HG02885 (cell line): ENCODE results near the gene ZMYM1.
"Not testable (repeated sequence)": the region's sequence is repeated elsewhere in the genome, so short reads cannot be mapped to it uniquely, and the experiment has no call there.

Source experiments
- ATAC-seq: cut with Tn5 transposase; IDR thresholded peaks from one replicate; pipeline ENCODE4 v1.9.1; 2021; ENCODE audit warnings: mild to moderate bottlenecking; ENCODE audit not compliant: unreplicated experiment, poor library complexity

The ZMYM1 gene

DNA sequence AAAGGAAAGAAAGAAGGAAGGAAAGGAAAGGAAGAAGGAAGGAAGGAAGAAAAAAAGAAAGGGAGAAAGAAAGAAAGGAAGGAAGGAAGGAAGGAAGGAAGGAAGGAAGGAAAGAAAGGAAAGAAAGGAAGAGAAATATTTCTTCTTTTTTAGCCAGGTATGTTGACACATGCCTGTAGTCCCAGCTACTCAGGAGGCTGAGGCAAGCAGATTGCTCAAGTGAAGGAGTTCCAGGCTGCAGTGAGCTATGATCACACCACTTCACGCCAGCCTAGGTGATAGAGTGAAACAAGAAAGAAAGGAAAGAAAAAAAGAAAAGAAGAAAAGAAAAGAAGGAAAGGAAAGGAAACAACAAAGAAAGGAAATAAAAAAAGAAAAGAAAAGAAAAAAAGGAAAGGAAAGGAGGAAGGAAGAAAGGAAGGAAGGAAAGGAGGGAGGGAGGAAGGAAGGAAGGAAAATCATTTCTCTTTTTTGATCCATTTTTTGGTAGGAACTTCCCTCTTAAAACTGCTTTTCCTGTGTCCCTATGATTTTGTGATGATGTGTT is 5.8 kb upstream of the ZMYM1 start:
- no peak for ATAC-seq

DNA sequence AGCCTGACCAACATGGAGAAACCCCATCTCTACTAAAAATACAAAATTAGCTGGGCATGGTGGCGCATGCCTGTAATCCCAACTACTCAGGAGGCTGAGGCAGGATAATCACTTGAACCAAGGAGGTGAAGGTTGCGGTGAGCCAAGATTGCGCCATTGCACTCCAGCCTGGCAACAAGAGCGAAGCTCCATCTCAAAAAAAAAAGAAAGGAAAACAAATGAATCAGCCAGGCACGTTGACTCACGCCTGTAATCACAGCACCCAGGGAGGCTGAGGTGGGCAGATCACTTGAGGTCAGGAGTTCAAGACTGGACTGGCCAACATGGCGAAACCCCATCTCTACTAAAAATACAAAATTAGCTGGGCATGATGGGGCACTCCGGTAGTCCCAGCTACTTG is 2.8 kb upstream of the ZMYM1 start:
- ATAC-seq, result not testable (repeated sequence)

DNA sequence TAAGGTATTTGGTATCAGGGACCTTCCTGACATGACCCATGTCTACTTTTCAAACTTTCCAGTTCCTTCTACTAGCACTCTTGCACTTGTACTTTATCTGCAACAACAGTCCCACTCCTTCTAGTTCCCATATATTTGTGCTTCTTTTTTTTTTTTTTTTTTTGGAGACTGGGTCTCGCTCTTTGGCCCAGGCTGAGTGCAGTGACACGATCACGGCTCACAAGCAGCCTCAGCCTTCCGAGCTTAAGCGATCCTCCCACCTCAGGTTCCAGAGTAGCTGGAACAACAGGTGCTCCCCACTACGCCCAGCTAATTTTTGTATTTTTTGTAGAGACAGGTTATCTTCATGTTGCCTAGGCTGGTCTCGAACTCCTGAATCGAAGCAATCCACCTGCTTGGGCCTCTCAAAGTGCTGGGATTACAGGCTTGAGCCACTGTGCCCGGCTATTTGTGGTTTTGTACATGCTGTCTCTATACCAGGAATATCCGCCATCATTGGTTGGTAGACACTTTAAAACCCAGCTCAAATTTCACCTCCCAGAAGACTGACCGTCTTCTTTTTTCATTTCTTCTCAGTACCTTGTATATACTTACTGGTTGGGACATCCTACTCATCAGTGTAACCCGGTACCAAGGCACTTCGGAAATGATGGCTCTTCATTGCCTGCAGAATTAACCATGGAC is 1.1 kb downstream of the ZMYM1 start:
- no peak for ATAC-seq

DNA sequence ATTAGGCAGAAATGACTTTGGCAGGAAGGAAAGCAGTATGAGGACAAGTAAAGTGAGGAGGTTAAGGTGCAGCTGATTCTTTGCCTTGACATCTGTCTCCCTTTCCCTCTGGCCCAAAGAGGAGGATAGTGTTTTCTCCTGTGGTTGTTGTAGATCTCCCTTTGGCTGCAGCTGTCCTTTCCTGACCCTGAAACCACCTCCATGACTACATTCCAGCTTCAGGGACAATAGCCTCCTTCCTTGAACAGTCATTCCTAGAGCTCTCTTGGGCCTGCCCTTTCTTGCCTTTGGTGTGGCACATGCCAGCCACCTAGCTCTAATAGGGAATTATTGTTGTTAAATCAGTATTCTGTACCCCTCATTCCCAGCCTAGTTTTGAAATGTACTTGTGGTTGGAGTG is 6.2 kb downstream of the ZMYM1 start:
- ATAC-seq, result no peak

DNA sequence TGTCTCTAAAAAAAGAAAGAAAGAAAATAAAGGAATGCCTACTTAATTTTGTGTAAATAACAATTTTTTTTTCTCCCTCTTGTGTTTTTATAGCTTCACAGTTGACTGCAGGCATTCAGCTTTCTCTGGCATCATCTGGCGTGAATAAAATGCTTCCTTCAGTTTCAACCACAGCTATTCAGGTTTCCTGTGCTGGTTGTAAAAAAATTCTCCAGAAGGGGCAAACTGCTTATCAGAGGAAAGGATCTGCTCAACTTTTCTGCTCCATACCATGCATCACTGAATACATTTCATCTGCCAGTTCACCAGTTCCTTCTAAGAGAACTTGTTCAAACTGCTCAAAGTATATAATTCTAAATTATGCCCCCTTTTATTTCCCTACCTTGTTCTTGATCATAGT is 18.0 kb downstream of the ZMYM1 start:
- no peak for ATAC-seq

DNA sequence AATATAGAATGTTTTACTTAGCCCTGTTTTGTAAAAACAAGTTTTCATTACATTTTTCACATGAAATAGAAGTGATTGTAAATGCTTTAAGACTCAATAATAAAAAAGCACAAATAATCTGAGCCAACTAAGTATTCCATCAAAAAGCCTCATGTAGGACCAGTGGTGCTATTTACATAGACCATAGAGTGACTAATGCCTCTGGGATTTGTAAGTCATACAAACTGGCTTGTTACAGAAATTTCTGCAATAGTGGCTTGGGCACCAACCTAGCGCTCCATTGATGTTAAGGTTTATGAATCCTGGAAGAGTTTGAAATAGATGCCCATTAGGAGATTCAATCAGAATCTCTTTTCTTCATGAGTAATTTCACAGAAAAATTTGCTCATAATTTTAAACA is 31.9 kb downstream of the ZMYM1 start:
- ATAC-seq, result no peak

DNA sequence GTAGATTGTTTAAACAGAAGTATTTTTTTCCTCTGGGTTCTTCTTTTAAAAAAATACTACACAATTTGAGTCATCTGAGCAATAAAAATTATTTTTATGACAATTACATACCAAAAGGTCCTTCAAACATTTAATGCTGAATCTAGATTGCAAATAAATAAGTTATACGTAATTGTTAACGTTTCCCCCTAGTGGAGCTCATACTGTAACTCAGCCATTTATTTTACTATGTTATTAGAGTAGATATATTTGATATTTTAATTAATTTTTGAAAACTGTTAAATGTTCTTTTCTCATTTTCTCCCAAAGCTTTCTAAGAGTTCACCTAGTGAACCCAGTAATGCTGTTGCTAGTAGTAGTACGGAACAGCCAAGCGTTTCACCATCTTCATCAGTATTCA is 33.5 kb downstream of the ZMYM1 start:
- no peak for ATAC-seq

DNA sequence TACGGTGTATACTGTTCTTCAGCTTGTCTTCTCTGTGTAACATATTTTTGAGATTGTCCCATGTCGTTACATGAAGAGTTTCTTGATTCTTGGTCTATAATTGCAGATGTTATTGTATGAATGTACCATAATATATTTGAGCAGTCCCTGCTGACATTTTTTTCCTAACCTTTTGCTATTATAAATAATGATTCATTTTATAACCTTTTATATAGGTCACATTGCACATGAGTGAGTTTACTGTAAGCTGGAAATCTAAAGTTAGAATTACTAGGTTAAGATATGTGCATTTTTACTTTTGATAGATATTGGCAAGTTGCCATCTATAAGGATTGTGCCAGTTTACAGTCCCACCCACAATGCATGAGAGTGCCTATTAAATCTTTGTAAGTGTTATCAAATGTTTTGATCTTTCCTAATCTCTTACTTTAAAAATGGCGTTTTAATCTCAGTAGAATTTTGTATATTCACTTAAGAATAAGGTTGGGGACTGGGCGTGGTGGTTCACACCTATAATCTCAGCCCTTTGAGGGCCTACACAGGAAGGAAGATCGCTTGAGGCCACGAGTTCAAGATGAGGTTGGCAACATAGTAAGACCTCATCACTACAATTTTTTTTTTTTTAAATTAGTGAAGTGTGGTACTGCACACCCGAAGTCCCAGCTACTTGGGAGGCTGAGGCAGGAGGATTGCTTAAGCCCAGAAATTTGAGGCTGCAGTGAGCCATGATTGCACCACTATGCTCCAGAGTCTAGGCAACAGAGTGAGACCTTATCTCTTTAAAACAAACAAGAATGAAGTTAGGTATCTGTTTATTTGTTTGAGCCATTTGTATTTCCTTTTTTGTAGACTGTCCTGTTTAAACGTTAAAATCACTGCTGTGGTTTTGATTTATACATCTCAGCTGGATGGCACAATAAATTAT is 36.5 kb downstream of the ZMYM1 start:
- ATAC-seq, result no peak

DNA sequence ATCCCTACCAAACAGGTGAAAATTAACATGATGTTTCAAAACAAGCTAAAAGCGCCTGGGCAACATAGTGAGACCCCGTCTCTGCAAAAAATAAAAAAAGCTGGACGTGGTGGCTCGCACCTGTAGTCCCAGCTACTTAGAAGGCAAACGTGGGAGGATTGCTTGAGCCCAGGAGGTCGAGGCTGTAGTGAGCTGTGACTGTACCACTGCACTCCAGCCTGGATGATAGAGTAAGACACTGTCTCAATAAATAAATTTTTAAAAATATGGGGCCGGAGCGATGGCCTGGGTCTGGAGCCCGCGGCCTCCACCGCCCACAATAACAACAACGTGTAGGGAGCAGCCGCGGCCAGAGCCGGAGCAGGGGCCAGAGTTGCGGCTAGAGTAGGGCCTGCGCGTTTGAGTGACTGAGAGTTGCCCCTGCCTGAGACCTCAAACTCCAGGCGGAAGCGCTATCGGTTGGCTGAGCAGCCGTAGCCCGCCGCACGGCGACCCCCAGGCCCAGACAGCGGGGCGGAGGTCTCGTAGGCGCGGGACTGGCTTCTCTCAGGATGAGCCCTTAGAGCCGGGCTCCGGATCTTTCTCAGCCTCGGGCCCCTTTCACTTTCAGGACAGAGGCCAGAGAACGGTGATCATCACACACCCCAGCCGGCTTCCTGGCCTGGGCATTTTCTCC is 41.4 kb downstream of the ZMYM1 start:
- ATAC-seq, result no peak

DNA sequence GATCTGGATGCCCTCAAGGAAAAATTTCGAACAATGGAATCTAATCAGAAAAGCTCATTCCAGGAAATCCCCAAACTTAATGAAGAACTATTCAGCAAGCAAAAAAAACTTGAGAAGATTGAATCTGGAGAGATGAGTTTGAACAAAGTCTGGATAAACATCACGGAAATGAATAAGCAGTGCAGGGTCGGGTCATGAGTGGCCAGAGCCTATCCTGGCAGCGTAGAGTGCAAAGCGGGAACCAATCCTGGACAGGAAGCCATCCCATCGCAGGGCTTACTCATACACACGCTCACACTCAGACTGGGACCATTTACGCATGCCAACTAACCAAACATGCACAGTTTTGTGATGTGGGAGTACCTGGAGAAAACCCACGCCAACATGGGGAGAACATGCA is 43.1 kb downstream of the ZMYM1 start:
- no peak for ATAC-seq

DNA sequence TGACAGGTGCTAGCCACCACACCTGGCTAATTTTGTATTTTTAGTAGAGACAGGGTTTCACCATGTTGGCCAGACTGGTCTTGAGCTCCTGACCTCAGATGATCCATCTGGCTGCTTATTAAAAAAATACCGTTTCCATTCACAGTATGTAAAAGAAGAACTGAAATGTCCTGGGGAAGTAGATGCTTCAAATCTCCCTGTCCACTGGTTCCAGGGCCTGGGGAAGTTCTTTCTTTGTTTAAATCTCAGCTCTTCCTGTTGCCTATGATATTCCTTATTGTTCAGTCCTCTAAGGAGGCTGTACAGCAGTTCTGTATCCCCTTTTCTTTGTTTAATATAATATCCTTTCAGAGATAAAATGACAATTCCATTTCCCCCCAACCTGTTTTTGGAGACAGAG is 47.4 kb downstream of the ZMYM1 start:
- ATAC-seq, result no peak

DNA sequence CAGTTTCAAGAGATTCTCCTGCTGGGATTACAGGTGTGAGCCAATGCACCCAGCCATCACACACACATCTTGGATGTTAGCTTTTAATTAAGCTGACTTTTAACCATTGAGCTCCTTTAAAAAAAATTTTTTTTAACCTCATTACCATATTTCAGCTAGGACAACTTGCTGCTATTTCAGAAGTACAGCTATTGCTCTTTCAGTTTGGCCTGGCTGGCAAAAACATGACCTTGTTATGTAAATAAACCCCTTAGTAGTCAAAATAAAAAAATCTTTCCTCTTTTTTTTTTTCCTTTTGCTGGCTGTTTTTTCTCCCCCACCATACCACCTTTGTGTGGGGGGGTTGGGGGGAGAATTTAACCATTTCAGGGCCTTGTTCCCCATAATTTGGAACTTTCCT is 49.9 kb downstream of the ZMYM1 start:
- ATAC-seq, result no peak

DNA sequence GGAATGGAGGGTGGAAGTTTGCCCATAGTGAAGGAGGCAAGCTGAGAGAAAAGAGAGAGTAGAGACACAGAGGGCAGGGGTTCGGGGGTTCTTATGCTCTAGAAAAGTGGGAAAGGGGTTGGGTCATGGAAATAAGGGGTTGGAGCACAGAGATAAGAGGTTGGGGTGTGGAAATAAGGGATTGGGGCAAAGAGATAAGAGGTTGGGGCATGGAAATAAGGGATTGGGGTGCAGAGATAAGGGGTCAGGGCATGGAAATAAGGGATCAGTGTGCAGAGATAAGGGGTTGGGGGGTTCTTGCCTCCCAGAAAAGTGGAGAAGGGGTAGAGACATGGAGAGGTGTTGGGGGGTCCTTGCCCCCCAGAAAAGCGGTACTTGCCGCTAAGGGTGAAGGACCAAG is 57.6 kb downstream of the ZMYM1 start:
- no peak for ATAC-seq

DNA sequence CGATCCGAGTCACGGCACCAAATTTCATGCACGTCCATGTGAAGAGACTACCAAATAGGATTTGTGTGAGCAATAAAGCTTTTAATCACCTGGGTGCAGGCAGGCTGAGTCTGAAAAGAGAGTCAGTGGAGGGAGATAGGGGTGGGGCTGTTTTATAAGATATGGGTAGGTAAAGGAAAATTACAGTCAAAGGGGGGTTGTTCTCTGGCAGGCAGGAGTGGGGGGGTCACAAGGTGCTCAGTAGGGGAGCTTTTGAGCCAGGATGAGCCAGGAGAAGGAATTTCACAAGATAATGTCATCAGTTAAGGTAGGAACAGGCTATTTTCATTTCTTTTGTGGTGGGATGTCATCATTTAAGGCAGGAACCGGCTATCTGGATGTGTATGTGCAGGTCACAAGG is 58.4 kb downstream of the ZMYM1 start:
- ATAC-seq, result not testable (repeated sequence)

DNA sequence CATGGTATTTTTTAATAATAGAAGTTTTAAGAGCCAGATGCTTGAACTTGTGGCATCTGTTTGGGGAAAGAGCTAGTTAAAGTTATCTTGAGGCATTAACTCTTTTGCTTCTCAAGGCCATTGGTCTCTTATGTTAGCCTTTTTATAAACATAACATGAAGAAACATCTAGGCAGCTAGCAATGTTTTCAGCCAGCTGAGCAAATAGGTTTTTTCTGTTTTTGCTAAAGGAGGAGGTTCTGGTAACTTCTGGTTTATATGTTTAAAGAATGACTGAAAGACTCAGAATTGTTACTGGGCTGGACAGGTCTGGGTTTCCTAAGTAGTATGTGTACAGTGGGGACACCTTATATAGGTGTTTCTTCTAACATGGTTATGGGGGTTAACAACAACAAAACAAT is 63.1 kb downstream of the ZMYM1 start:
- not testable (repeated sequence) for ATAC-seq

DNA sequence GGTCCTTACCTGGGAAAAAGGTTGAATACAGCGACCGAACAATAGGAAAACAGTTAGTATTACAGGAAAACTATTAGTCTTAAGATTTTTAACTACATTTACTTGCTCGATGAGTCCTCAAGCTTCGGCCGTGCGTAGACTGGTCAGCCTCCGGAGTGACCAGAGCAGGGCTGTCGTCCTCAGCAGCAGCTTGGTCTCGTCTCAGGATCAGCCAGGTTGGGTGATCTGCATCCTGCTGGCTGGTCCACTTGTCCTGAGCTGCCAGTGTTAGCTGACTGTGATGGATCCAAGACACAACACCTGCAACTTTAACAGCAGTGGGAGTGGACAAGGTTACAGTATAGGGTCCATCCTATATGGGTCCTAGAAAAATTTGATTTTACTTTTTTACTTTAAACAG is 63.5 kb downstream of the ZMYM1 start:
- not testable (repeated sequence) for ATAC-seq

DNA sequence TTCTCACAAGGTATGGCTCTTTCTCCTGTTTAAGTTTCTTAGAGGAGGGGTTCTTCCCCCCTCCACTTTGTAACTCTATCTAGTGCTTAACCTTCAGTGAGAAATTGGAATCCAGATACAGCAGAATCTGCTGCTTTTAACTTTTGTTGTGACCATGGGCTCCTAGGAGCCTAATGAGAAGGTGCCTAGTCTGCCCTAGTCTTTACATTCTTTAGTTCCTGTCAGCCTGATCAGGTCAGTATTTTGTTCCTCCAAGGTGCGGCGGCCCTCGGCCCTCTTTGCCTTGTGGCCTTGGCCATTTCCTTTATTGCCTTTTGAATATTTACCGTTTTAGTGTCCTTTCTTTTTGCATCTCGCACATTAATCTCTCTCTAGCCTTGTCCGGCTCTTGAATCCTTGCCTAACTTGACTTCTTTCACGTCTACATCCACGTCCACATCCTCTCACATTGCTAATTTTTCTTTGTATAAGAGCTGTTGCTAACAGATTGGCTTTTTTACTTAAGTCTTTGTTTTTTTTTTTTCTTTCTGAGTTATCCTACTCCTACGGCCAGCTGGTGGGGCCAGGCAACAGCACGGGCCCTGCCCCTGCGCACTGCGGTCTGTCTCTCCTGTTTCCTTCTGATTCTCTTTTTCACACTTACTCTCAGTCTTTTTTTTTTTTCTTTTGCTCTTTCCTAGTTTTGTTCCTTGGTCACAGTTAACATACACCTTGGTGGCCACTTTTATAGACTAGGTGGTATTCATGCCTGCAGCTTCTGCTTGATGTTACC is 64.7 kb downstream of the ZMYM1 start:
- ATAC-seq, result no peak

DNA sequence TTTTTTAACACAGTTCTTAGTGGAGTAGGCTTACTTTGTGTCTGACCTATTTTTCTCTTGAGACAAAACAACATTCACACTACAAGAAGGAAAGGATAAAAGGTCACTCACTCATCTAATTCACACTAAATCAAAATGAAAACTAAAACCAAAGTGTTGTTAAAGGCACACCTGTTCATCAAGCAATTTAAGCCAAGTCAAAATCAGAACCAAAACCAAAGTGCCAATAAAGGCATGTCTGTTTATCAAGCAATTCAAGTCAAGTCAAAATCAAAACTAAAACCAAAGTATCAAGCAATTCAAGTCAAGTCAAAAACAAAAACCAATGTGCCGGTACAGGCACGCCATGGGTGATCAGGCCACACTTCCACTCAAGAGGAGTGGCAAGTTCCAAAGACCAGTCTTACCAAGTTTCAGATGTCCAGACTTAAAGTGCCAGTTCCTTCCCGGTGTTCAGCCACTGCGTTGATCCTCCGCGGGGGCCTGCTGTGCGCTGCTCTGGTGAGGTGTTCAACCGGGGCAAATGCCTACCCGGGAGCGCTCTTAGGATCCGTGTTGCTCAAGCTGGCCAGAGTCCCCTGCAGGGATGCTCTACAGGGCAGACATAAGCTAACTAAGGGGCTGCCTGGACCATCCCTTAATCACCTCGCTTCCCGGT is 66.8 kb downstream of the ZMYM1 start:
- not testable (repeated sequence) for ATAC-seq

DNA sequence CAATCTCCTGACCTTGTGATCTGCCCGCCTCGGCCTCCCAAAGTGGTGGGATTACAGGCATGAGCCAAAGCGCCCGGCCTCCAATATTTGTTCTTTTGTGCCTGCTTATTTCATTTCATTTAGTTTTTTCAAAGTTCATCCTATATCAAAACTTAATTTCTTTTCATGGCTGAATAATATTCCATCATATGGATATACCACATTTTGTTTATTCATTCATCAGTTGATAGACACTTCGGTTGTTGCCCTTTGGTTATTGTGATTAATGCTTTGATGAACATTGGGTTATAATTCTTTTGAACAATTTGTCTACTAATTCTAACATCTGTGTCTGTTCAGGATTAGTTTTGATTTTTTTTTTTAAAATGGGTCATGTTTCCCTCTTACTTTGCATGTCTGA is 72.0 kb downstream of the ZMYM1 start:
- no peak for ATAC-seq

DNA sequence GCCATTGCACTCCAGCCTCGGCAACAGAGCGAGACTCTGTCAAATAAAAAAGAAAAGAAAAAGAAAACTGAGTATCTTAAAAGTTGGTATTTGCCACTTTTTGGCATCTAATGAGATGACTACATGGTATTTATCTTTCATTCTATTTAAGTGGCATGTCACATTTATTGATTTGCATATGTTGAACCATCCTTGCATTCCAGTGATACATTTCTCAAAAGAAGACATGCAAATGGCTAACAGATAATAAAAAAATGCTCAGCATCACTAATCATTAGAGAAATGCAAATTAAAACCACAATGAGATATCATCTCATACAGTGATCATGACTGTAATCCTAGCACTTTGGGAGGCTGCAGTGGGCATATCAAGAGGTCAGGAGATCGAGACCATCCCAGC is 85.7 kb downstream of the ZMYM1 start:
- no peak for ATAC-seq
